D721Med (cell line): ENCODE results near the gene NFKBIA.

Source experiments
- DNase-seq: peaks from one replicate; pipeline ENCODE4 v3.0.0; 2011; ENCODE audit warnings: low spot score; ENCODE audit not compliant: insufficient read length
- FAIRE-seq: peaks from 2 replicates; lab custom pipeline; 2011; peaks lifted over from hg19 to GRCh38; lab: Jason Lieb, UNC
- CTCF ChIP-seq: IDR thresholded peaks from 2 replicates; pipeline ENCODE4 v1.5.1; 2012; ENCODE audit warnings: mild to moderate bottlenecking, control low read depth; ENCODE audit not compliant: insufficient read depth; ENCODE audit errors: missing control alignments

NFKBIA gene

GRCh38 chr14:35388656-35389314 is 15.8 kb downstream of the NFKBIA start:
- FAIRE-seq, result no peak

GRCh38 chr14:35387713-35388579 is 16.6 kb downstream of the NFKBIA start:
- FAIRE-seq (no peak), DNase-seq (no peak)
- no peak for TF ChIP-seq CTCF

More at GRCh38 chr14:35388656-35389314, 15.8 kb downstream of the NFKBIA start:
- DNase-seq, result no peak
- no peak for TF ChIP-seq CTCF

GRCh38 chr14:35387219-35387618 is 17.3 kb downstream of the NFKBIA start:
- DNase-seq (no peak), FAIRE-seq (no peak)
- TF ChIP-seq CTCF, result no peak

GRCh38 chr14:35386673-35387125 is 17.9 kb downstream of the NFKBIA start:
- DNase-seq (no peak), FAIRE-seq (no peak)
- TF ChIP-seq CTCF, result no peak

- no peak for DNase-seq
- no peak for FAIRE-seq
- TF ChIP-seq CTCF, result no peak
Measured at GRCh38 chr14:35385042-35385839, 19.3 kb downstream of the NFKBIA start.

- FAIRE-seq (no peak), DNase-seq (no peak)
Measured at GRCh38 chr14:35384455-35385041, 20.0 kb downstream of the NFKBIA start.

More at GRCh38 chr14:35384455-35385041, 20.0 kb downstream of the NFKBIA start:
- no peak for TF ChIP-seq CTCF
